ENCODE measurements around the gene PLCG2. TPM values are rescaled to one million over a fixed set of nuclear protein-coding genes. Genes with fewer than 3 reads are reported as not detected.

PLCG2 gene
- total RNA-seq, 1 donor: 31.9 TPM

- H3K9me3 ChIP-seq (ENCODE audit: low read depth, low read length): no peaks in the 10 kb centered on the region
- no peaks in the 10 kb centered on the region for H3K27me3 ChIP-seq (ENCODE audit: insufficient read depth, low read length)
- H3K4me1 ChIP-seq (ENCODE audit: insufficient read depth, low read length): peaks cover 43% of the 10 kb centered on the region
- no peak overlapping the region for H3K4me3 ChIP-seq (ENCODE audit: low read length)
Observed at GRCh38 chr16:81770008-81770407, 9.1 kb upstream of the PLCG2 start.

GRCh38 chr16:81774348-81774747 is 4.7 kb upstream of the PLCG2 start:
- Histone ChIP-seq H3K27me3 (ENCODE audit: insufficient read depth, low read length) (no peaks in the 10 kb centered on the region), H3K4me1 (ENCODE audit: insufficient read depth, low read length) (peaks cover 47% of the 10 kb centered on the region), H3K9me3 (ENCODE audit: low read depth, low read length) (no peaks in the 10 kb centered on the region), H3K4me3 (ENCODE audit: low read length) (no peak overlapping the region)

- Histone ChIP-seq H3K27me3 (ENCODE audit: insufficient read depth, low read length) (no peaks in the 10 kb centered on the region), H3K4me3 (ENCODE audit: low read length) (no peak overlapping the region), H3K9me3 (ENCODE audit: low read depth, low read length) (no peaks in the 10 kb centered on the region), H3K4me1 (ENCODE audit: insufficient read depth, low read length) (peaks cover 51% of the 10 kb centered on the region)
Observed at GRCh38 chr16:81775570-81775969, 3.5 kb upstream of the PLCG2 start.

- Histone ChIP-seq H3K9me3 (ENCODE audit: low read depth, low read length) (no peaks in the 10 kb centered on the region), H3K4me3 (ENCODE audit: low read length) (no peak overlapping the region), H3K4me1 (ENCODE audit: insufficient read depth, low read length) (peaks cover 57% of the 10 kb centered on the region), H3K27me3 (ENCODE audit: insufficient read depth, low read length) (no peaks in the 10 kb centered on the region)
Observed at GRCh38 chr16:81778231-81778630, 860 bp upstream of the PLCG2 start.

GRCh38 chr16:81779536-81780320 is 637 bp downstream of the PLCG2 start:
- H3K4me3 ChIP-seq (ENCODE audit: low read length): peak overlapping the region; percentile 72
- no peaks in the 10 kb centered on the region for H3K9me3 ChIP-seq (ENCODE audit: low read depth, low read length)
- no peaks in the 10 kb centered on the region for H3K27me3 ChIP-seq (ENCODE audit: insufficient read depth, low read length)
- H3K4me1 ChIP-seq (ENCODE audit: insufficient read depth, low read length): peaks cover 52% of the 10 kb centered on the region

- Histone ChIP-seq H3K9me3 (ENCODE audit: low read depth, low read length) (no peaks in the 10 kb centered on the region), H3K4me1 (ENCODE audit: insufficient read depth, low read length) (peaks cover 53% of the 10 kb centered on the region), H3K27me3 (ENCODE audit: insufficient read depth, low read length) (no peaks in the 10 kb centered on the region), H3K4me3 (ENCODE audit: low read length) (peak overlapping the region; percentile 72)
Observed at GRCh38 chr16:81780350-81780749, 1.3 kb downstream of the PLCG2 start.

GRCh38 chr16:81782236-81782635 is 3.1 kb downstream of the PLCG2 start:
- H3K4me1 ChIP-seq (ENCODE audit: insufficient read depth, low read length): peaks cover 61% of the 10 kb centered on the region
- H3K4me3 ChIP-seq (ENCODE audit: low read length): no peak overlapping the region
- no peaks in the 10 kb centered on the region for H3K9me3 ChIP-seq (ENCODE audit: low read depth, low read length)
- H3K27me3 ChIP-seq (ENCODE audit: insufficient read depth, low read length): no peaks in the 10 kb centered on the region

GRCh38 chr16:81784072-81784795 is 5.1 kb downstream of the PLCG2 start:
- H3K4me1 ChIP-seq (ENCODE audit: insufficient read depth, low read length): peaks cover 66% of the 10 kb centered on the region
- no peaks in the 10 kb centered on the region for H3K27me3 ChIP-seq (ENCODE audit: insufficient read depth, low read length)
- H3K4me3 ChIP-seq (ENCODE audit: low read length): no peak overlapping the region
- no peaks in the 10 kb centered on the region for H3K9me3 ChIP-seq (ENCODE audit: low read depth, low read length)

- Histone ChIP-seq H3K4me3 (ENCODE audit: low read length) (no peak overlapping the region), H3K9me3 (ENCODE audit: low read depth, low read length) (no peaks in the 10 kb centered on the region), H3K27me3 (ENCODE audit: insufficient read depth, low read length) (no peaks in the 10 kb centered on the region), H3K4me1 (ENCODE audit: insufficient read depth, low read length) (peaks cover 71% of the 10 kb centered on the region)
Observed at GRCh38 chr16:81785138-81785924, 6.2 kb downstream of the PLCG2 start.

- no peaks in the 10 kb centered on the region for H3K9me3 ChIP-seq (ENCODE audit: low read depth, low read length)
- H3K4me3 ChIP-seq (ENCODE audit: low read length): no peak overlapping the region
- peaks cover 73% of the 10 kb centered on the region for H3K4me1 ChIP-seq (ENCODE audit: insufficient read depth, low read length)
- no peaks in the 10 kb centered on the region for H3K27me3 ChIP-seq (ENCODE audit: insufficient read depth, low read length)
Observed at GRCh38 chr16:81786321-81786720, 7.2 kb downstream of the PLCG2 start.

- H3K4me3 ChIP-seq (ENCODE audit: low read length): no peak overlapping the region
- peaks cover 67% of the 10 kb centered on the region for H3K4me1 ChIP-seq (ENCODE audit: insufficient read depth, low read length)
- no peaks in the 10 kb centered on the region for H3K27me3 ChIP-seq (ENCODE audit: insufficient read depth, low read length)
- no peaks in the 10 kb centered on the region for H3K9me3 ChIP-seq (ENCODE audit: low read depth, low read length)
Observed at GRCh38 chr16:81786868-81787267, 7.8 kb downstream of the PLCG2 start.

- Histone ChIP-seq H3K9me3 (ENCODE audit: low read depth, low read length) (no peaks in the 10 kb centered on the region), H3K4me1 (ENCODE audit: insufficient read depth, low read length) (peaks cover 62% of the 10 kb centered on the region), H3K27me3 (ENCODE audit: insufficient read depth, low read length) (no peaks in the 10 kb centered on the region), H3K4me3 (ENCODE audit: low read length) (no peak overlapping the region)
Observed at GRCh38 chr16:81787659-81788058, 8.6 kb downstream of the PLCG2 start.

GRCh38 chr16:81790277-81790676 is 11.2 kb downstream of the PLCG2 start:
- no peaks in the 10 kb centered on the region for H3K27me3 ChIP-seq (ENCODE audit: insufficient read depth, low read length)
- peaks cover 45% of the 10 kb centered on the region for H3K4me1 ChIP-seq (ENCODE audit: insufficient read depth, low read length)
- no peaks in the 10 kb centered on the region for H3K9me3 ChIP-seq (ENCODE audit: low read depth, low read length)
- H3K4me3 ChIP-seq (ENCODE audit: low read length): no peak overlapping the region

GRCh38 chr16:81790830-81791435 is 11.8 kb downstream of the PLCG2 start:
- no peaks in the 10 kb centered on the region for H3K27me3 ChIP-seq (ENCODE audit: insufficient read depth, low read length)

GRCh38 chr16:81792828-81793227 is 13.7 kb downstream of the PLCG2 start:
- peaks cover 57% of the 10 kb centered on the region for H3K4me1 ChIP-seq (ENCODE audit: insufficient read depth, low read length)

More at GRCh38 chr16:81790830-81791435, 11.8 kb downstream of the PLCG2 start:
- H3K4me3 ChIP-seq (ENCODE audit: low read length): no peak overlapping the region
- no peaks in the 10 kb centered on the region for H3K9me3 ChIP-seq (ENCODE audit: low read depth, low read length)
- peaks cover 45% of the 10 kb centered on the region for H3K4me1 ChIP-seq (ENCODE audit: insufficient read depth, low read length)

More at GRCh38 chr16:81792828-81793227, 13.7 kb downstream of the PLCG2 start:
- Histone ChIP-seq H3K9me3 (ENCODE audit: low read depth, low read length) (no peaks in the 10 kb centered on the region), H3K27me3 (ENCODE audit: insufficient read depth, low read length) (no peaks in the 10 kb centered on the region), H3K4me3 (ENCODE audit: low read length) (no peak overlapping the region)
